A549 (cell line): ENCODE data around the gene KCTD20. TPM values are rescaled to one million over a fixed set of nuclear protein-coding genes. Genes with fewer than 3 reads are reported as not detected.

Source experiments
- ATAC-seq, 2 experiments: fragments of 200-7000 bp in 1 of 2; fragments of >200 bp in 1 of 2; cut with Nextera tagmentation in 1 of 2; cut with Tn5 transposase in 1 of 2; 3 replicates each; pipeline versions ENCODE4 v1.8.0 to v1.9.1; 2018 to 2020; ENCODE audit warnings: mild to moderate bottlenecking in 1 of 2, moderate library complexity in 1 of 2
- CTCF ChIA-PET: fragments of 300-600 bp; sonication (Branson Sonifier 250); formaldehyde crosslinking; extraction: SDS; loops from one replicate; lab custom pipeline; 2021; ENCODE audit warnings: antibody characterized with exemption, inconsistent platforms; lab: Yijun Ruan, JAX
- POLR2A ChIA-PET: fragments of 350-600 bp; formaldehyde crosslinking; extraction: SDS; loops from one replicate; lab custom pipeline; 2021; ENCODE audit warnings: antibody characterized with exemption, inconsistent platforms; lab: Yijun Ruan, JAX
- DNase-seq, 2 experiments: peaks; one replicate each; pipeline versions ENCODE4 v3.0.0 to v3.0.0-alpha.2; 2011 to 2016; ENCODE audit warnings: low read depth in 1 of 2, low spot score in 1 of 2
- FAIRE-seq: peaks from 2 replicates; lab custom pipeline; 2011; peaks lifted over from hg19 to GRCh38; lab: Jason Lieb, UNC
- H3K27ac ChIP-seq, 2 experiments: fragments of >200 bp; sonication (Bioruptor Twin); formaldehyde crosslinking; 3 replicates each; pipeline ENCODE4 v1.5.1; 2016 to 2017
- H3K4me1 ChIP-seq: fragments of >200 bp; sonication (Bioruptor Twin); formaldehyde crosslinking; 3 replicates; pipeline ENCODE4 v1.6.1; 2016
- H3K4me2 ChIP-seq: fragments of >200 bp; sonication (Bioruptor Twin); formaldehyde crosslinking; 3 replicates; pipeline ENCODE4 v1.6.1; 2016
- H3K4me3 ChIP-seq: fragments of >200 bp; sonication (Bioruptor Twin); formaldehyde crosslinking; 3 replicates; pipeline ENCODE4 v1.5.1; 2016
- H3K9me3 ChIP-seq: fragments of >200 bp; sonication (Bioruptor Twin); formaldehyde crosslinking; 3 replicates; pipeline ENCODE4 v1.6.1; 2016
- CBX2 ChIP-seq: fragments of 200-600 bp; sonication (generic); IDR thresholded peaks from 2 replicates; pipeline ENCODE4 v1.6.1; 2016; ENCODE audit warnings: low read depth, mild to moderate bottlenecking, borderline replicate concordance
- CEBPB ChIP-seq, 2 experiments: fragments of >200 bp in 1 of 2; sonication (Bioruptor Twin) in 1 of 2; formaldehyde crosslinking in 1 of 2; IDR thresholded peaks; 2 replicates each; pipeline ENCODE4 v1.6.1; 2012 to 2016
- ESRRA ChIP-seq: fragments of 150-350 bp; IDR thresholded peaks from 2 replicates; pipeline ENCODE4 v1.6.1; 2014; ENCODE audit warnings: mild to moderate bottlenecking, low read length, borderline replicate concordance
- FOSB ChIP-seq: fragments of 250-450 bp; sonication (Bioruptor Pico); IDR thresholded peaks from 2 replicates; pipeline ENCODE4 v1.5.0; 2020; ENCODE audit warnings: mild to moderate bottlenecking, moderate library complexity
- GATA3 ChIP-seq: IDR thresholded peaks from 2 replicates; pipeline ENCODE4 v1.6.1; 2012; ENCODE audit warnings: borderline replicate concordance
- HDAC2 ChIP-seq: fragments of 200-600 bp; sonication (generic); IDR thresholded peaks from 2 replicates; pipeline ENCODE4 v1.6.1; 2016
- HOXA7 ChIP-seq: fragments of 250-450 bp; sonication (Bioruptor Pico); IDR thresholded peaks from 2 replicates; pipeline ENCODE4 v1.5.0; 2020; ENCODE audit warnings: mild to moderate bottlenecking, moderate library complexity
- HOXB13 ChIP-seq: fragments of 250-450 bp; sonication (Bioruptor Pico); IDR thresholded peaks from 2 replicates; pipeline ENCODE4 v1.5.0; 2020; ENCODE audit warnings: low read depth, mild to moderate bottlenecking, moderate library complexity
- HOXB5 ChIP-seq: fragments of 250-450 bp; sonication (Bioruptor Pico); IDR thresholded peaks from 2 replicates; pipeline ENCODE4 v1.5.0; 2020; ENCODE audit warnings: mild to moderate bottlenecking, moderate library complexity
- JUNB ChIP-seq: fragments of >200 bp; sonication (Bioruptor Twin); formaldehyde crosslinking; IDR thresholded peaks from 2 replicates; pipeline ENCODE4 v1.6.1; 2016
- KDM1A ChIP-seq: fragments of 200-600 bp; sonication (generic); IDR thresholded peaks from 2 replicates; pipeline ENCODE4 v1.6.1; 2016; ENCODE audit warnings: low read depth, mild to moderate bottlenecking
- NR3C1 ChIP-seq: fragments of >200 bp; sonication (Bioruptor Twin); formaldehyde crosslinking; IDR thresholded peaks from 3 replicates; pipeline ENCODE4 v1.6.1; 2017
- RARB ChIP-seq: fragments of 250-450 bp; sonication (Bioruptor Pico); IDR thresholded peaks from 2 replicates; pipeline ENCODE4 v1.8.0; 2021; ENCODE audit warnings: mild to moderate bottlenecking, moderate library complexity
- RFX5 ChIP-seq: fragments of 450-650 bp; IDR thresholded peaks from 2 replicates; pipeline ENCODE4 v1.7.1; 2014; ENCODE audit warnings: antibody characterized with exemption, mild to moderate bottlenecking, moderate library complexity
- SMC3 ChIP-seq: fragments of >200 bp; sonication (Bioruptor Twin); formaldehyde crosslinking; IDR thresholded peaks from 3 replicates; pipeline ENCODE4 v1.6.1; 2018; ENCODE audit warnings: inconsistent platforms
- SREBF2 ChIP-seq: fragments of 450-650 bp; IDR thresholded peaks from 2 replicates; pipeline ENCODE4 v1.6.1; 2014; ENCODE audit warnings: mild to moderate bottlenecking, moderate library complexity
- TFCP2L1 ChIP-seq: fragments of 250-450 bp; sonication (Bioruptor Pico); IDR thresholded peaks from 2 replicates; pipeline ENCODE4 v1.5.0; 2021; ENCODE audit warnings: mild to moderate bottlenecking
- ZC3H11A ChIP-seq: fragments of 450-650 bp; IDR thresholded peaks from 2 replicates; pipeline ENCODE4 v1.6.1; 2014; ENCODE audit warnings: antibody characterized with exemption, mild to moderate bottlenecking
- ZNF302 ChIP-seq: fragments of 250-450 bp; sonication (Bioruptor Pico); IDR thresholded peaks from 2 replicates; pipeline ENCODE4 v1.9.0; 2021; ENCODE audit warnings: inconsistent platforms, mild to moderate bottlenecking, moderate library complexity
- ZSCAN20 ChIP-seq: fragments of 250-450 bp; sonication (Bioruptor Pico); IDR thresholded peaks from 2 replicates; pipeline ENCODE4 v1.8.0; 2022; ENCODE audit warnings: mild to moderate bottlenecking, moderate library complexity
- WGBS: methylation state at CpG from one replicate; pipeline ENCODE4 v1.1.6; 2017; ENCODE audit errors: missing lambda C conversion rate; 5-methylcytosine and 5-hydroxymethylcytosine counted together
- polyA plus RNA-seq, 4 experiments: library from polyadenylated mRNA; depleted of rRNA in 3 of 4; stranded (reverse); fragments of >200 nt; fragmentation: RNase III in 1 of 4; extraction: RNeasy Plus Mini Kit Qiagen cat#74134 plus additional on column Dnase treatment in 1 of 4; gene quantifications; 2 replicates in 3 of 4; 3 replicates in 1 of 4; pipeline ENCODE4 v1.2.3, GENCODE V29; 2011 to 2017
- TF ChIP-seq, protein P1 (sequence below): fragments of 200-600 bp; sonication (generic); IDR thresholded peaks from 2 replicates; pipeline ENCODE4 v1.6.1; 2016; ENCODE audit warnings: antibody characterized with exemption, mild to moderate bottlenecking, moderate library complexity
- TF ChIP-seq, protein P2 (sequence below): IDR thresholded peaks from 2 replicates; pipeline ENCODE4 v1.6.1; 2012; ENCODE audit warnings: low read depth, borderline replicate concordance
- TF ChIP-seq, protein P3 (sequence below): fragments of 250-450 bp; sonication (Bioruptor Pico); IDR thresholded peaks from 2 replicates; pipeline ENCODE4 v1.5.0; 2020; ENCODE audit warnings: low read depth, mild to moderate bottlenecking, moderate library complexity
- TF ChIP-seq, protein P4 (sequence below): fragments of >200 bp; sonication (Bioruptor Twin); formaldehyde crosslinking; IDR thresholded peaks from 2 replicates; pipeline ENCODE4 v1.6.1; 2016
- TF ChIP-seq, protein P5 (sequence below): fragments of 250-450 bp; sonication (Bioruptor Pico); IDR thresholded peaks from 2 replicates; pipeline ENCODE4 v1.5.0; 2021; ENCODE audit warnings: mild to moderate bottlenecking, moderate library complexity, borderline replicate concordance
- TF ChIP-seq, protein P6 (sequence below): fragments of 450-650 bp; IDR thresholded peaks from 2 replicates; pipeline ENCODE4 v1.6.1; 2014; ENCODE audit warnings: antibody characterized with exemption

KCTD20 gene
- polyA plus RNA-seq, 2 of the 4 experiments (the other 2 are of a cell fraction): 16.8 to 48.2 TPM

DNA sequence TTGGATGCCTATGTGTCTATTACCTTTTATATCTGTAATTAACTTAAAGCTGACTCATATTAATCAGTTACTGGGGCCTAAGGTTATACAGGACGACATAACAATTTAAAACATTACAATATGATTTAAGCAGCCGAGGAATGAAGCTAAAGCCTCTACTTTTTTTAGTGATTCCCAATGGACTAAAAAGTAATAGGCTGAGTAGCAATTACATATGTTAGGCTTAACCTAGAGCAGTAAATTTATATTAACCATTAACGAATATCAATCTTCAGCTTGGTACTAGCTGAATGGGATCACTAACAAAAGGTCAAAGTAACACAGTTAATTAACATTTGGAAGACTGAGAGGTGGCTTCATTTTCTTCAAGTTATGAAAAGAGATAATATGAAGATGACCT, 61.4 kb downstream of the KCTD20 start:
- WGBS: 91% methylated on average over 3 of the region's 3 CpGs
- Histone ChIP-seq H3K27ac (no peak overlapping the region), H3K9me3 (no peaks in the 10 kb centered on the region), H3K4me3 (no peak overlapping the region), H3K4me2 (no peak overlapping the region), H3K4me1 (no peaks in the 10 kb centered on the region)
- TF ChIP-seq TFCP2L1 (no peak), NR3C1 (no peak), ZSCAN20 (no peak), HDAC2 (no peak), CEBPB (IDR thresholded peaks at IDR 0.05) (no peak), RFX5 (no peak), GATA3 (no peak), RARB (no peak), HOXB5 (CRISPR knock-in tag) (no peak), SREBF2 (no peak), HOXB13 (CRISPR knock-in tag) (no peak)
- TF ChIP-seq, protein P1, sequence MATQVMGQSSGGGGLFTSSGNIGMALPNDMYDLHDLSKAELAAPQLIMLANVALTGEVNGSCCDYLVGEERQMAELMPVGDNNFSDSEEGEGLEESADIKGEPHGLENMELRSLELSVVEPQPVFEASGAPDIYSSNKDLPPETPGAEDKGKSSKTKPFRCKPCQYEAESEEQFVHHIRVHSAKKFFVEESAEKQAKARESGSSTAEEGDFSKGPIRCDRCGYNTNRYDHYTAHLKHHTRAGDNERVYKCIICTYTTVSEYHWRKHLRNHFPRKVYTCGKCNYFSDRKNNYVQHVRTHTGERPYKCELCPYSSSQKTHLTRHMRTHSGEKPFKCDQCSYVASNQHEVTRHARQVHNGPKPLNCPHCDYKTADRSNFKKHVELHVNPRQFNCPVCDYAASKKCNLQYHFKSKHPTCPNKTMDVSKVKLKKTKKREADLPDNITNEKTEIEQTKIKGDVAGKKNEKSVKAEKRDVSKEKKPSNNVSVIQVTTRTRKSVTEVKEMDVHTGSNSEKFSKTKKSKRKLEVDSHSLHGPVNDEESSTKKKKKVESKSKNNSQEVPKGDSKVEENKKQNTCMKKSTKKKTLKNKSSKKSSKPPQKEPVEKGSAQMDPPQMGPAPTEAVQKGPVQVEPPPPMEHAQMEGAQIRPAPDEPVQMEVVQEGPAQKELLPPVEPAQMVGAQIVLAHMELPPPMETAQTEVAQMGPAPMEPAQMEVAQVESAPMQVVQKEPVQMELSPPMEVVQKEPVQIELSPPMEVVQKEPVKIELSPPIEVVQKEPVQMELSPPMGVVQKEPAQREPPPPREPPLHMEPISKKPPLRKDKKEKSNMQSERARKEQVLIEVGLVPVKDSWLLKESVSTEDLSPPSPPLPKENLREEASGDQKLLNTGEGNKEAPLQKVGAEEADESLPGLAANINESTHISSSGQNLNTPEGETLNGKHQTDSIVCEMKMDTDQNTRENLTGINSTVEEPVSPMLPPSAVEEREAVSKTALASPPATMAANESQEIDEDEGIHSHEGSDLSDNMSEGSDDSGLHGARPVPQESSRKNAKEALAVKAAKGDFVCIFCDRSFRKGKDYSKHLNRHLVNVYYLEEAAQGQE: no peak
- TF ChIP-seq, protein P2, sequence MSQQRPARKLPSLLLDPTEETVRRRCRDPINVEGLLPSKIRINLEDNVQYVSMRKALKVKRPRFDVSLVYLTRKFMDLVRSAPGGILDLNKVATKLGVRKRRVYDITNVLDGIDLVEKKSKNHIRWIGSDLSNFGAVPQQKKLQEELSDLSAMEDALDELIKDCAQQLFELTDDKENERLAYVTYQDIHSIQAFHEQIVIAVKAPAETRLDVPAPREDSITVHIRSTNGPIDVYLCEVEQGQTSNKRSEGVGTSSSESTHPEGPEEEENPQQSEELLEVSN: no peak
- TF ChIP-seq, protein P3, sequence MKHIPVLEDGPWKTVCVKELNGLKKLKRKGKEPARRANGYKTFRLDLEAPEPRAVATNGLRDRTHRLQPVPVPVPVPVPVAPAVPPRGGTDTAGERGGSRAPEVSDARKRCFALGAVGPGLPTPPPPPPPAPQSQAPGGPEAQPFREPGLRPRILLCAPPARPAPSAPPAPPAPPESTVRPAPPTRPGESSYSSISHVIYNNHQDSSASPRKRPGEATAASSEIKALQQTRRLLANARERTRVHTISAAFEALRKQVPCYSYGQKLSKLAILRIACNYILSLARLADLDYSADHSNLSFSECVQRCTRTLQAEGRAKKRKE: no peak
- TF ChIP-seq, protein P4, sequence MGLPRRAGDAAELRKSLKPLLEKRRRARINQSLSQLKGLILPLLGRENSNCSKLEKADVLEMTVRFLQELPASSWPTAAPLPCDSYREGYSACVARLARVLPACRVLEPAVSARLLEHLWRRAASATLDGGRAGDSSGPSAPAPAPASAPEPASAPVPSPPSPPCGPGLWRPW: no peak
- TF ChIP-seq, protein P5, sequence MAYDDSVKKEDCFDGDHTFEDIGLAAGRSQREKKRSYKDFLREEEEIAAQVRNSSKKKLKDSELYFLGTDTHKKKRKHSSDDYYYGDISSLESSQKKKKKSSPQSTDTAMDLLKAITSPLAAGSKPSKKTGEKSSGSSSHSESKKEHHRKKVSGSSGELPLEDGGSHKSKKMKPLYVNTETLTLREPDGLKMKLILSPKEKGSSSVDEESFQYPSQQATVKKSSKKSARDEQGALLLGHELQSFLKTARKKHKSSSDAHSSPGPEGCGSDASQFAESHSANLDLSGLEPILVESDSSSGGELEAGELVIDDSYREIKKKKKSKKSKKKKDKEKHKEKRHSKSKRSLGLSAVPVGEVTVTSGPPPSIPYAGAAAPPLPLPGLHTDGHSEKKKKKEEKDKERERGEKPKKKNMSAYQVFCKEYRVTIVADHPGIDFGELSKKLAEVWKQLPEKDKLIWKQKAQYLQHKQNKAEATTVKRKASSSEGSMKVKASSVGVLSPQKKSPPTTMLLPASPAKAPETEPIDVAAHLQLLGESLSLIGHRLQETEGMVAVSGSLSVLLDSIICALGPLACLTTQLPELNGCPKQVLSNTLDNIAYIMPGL: no peak
- ChIA-PET POLR2A (no interaction called here), CTCF (no interaction called here)
- DNase-seq (no peak), ATAC-seq (no peak), FAIRE-seq (no peak)

DNA sequence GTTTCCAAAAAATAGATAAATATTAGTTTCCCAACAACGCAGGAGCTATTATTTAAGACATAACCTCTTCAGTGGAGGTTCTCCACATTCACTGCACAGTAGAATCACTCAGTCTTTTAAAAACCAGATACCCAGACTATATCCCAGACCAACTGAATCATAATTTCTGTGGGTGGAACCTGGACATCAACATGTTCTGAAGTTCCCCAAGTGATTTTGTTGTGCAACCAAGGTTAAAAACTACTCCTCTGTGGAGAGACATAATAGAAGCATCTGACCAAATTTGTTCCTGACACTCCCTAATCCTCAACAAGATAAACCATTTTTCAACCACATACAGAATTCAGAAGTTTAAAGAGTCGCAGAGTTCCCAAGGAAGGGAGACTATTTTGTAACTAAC, 62.2 kb downstream of the KCTD20 start:
- H3K27ac ChIP-seq: no peak overlapping the region
- no peaks in the 10 kb centered on the region for H3K4me1 ChIP-seq
- CTCF ChIA-PET: no interaction called here
- FAIRE-seq: no peak
- no peaks in the 10 kb centered on the region for H3K9me3 ChIP-seq
- H3K4me2 ChIP-seq: no peak overlapping the region
- H3K4me3 ChIP-seq: no peak overlapping the region
- no peak for ATAC-seq
- WGBS: 92% methylated on average over 2 of the region's 2 CpGs
- no peak for TF ChIP-seq HOXA7 (CRISPR knock-in tag)
- no peak for TF ChIP-seq NR3C1
- no peak for TF ChIP-seq ESRRA
- no peak for TF ChIP-seq KDM1A
- TF ChIP-seq SREBF2: no peak
- TF ChIP-seq, protein P6, sequence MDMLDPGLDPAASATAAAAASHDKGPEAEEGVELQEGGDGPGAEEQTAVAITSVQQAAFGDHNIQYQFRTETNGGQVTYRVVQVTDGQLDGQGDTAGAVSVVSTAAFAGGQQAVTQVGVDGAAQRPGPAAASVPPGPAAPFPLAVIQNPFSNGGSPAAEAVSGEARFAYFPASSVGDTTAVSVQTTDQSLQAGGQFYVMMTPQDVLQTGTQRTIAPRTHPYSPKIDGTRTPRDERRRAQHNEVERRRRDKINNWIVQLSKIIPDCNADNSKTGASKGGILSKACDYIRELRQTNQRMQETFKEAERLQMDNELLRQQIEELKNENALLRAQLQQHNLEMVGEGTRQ: no peak
- no peak for TF ChIP-seq ZC3H11A
- no peak for TF ChIP-seq ZNF302
- no peak for TF ChIP-seq HOXB5 (CRISPR knock-in tag)
- no peak for TF ChIP-seq CBX2
- no peak for TF ChIP-seq FOSB (CRISPR knock-in tag)
- TF ChIP-seq JUNB: no peak
- TF ChIP-seq SMC3: no peak
- no peak for TF ChIP-seq CEBPB (IDR thresholded peaks at IDR 0.05)
- DNase-seq: no peak
- POLR2A ChIA-PET: no interaction called here
